ENCODE data around the gene SIK2.

The SIK2 gene

DNA sequence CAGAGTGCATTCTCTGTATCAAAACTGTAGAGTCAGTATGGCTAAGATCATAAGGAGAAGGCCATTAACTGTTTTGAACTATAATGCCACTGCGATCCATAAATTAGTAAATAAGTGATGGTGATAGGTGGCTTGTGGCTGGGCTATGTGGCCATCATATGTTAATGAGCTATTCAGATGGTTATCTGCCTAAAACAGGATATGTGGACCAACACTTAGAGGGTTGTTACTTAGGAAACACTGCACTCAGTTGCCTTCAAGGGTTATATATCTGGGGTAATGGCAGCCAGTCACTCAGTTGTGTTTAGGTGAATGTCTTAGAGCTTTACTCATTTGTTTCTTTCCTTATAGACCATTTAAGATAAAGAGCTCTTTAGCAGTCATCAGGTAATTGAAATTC lies 97.9 kb downstream of the SIK2 start:
- no peak for ATAC-seq
- TF ChIP-seq, protein P1, sequence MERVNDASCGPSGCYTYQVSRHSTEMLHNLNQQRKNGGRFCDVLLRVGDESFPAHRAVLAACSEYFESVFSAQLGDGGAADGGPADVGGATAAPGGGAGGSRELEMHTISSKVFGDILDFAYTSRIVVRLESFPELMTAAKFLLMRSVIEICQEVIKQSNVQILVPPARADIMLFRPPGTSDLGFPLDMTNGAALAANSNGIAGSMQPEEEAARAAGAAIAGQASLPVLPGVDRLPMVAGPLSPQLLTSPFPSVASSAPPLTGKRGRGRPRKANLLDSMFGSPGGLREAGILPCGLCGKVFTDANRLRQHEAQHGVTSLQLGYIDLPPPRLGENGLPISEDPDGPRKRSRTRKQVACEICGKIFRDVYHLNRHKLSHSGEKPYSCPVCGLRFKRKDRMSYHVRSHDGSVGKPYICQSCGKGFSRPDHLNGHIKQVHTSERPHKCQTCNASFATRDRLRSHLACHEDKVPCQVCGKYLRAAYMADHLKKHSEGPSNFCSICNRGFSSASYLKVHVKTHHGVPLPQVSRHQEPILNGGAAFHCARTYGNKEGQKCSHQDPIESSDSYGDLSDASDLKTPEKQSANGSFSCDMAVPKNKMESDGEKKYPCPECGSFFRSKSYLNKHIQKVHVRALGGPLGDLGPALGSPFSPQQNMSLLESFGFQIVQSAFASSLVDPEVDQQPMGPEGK (CRISPR knock-in tag; IDR thresholded peaks at IDR 0.05; ENCODE audit: borderline replicate concordance) = no peak
- TF ChIP-seq TCF4 (CRISPR knock-in tag; IDR thresholded peaks at IDR 0.05; ENCODE audit: borderline replicate concordance) = no peak
- TF ChIP-seq, protein P2, sequence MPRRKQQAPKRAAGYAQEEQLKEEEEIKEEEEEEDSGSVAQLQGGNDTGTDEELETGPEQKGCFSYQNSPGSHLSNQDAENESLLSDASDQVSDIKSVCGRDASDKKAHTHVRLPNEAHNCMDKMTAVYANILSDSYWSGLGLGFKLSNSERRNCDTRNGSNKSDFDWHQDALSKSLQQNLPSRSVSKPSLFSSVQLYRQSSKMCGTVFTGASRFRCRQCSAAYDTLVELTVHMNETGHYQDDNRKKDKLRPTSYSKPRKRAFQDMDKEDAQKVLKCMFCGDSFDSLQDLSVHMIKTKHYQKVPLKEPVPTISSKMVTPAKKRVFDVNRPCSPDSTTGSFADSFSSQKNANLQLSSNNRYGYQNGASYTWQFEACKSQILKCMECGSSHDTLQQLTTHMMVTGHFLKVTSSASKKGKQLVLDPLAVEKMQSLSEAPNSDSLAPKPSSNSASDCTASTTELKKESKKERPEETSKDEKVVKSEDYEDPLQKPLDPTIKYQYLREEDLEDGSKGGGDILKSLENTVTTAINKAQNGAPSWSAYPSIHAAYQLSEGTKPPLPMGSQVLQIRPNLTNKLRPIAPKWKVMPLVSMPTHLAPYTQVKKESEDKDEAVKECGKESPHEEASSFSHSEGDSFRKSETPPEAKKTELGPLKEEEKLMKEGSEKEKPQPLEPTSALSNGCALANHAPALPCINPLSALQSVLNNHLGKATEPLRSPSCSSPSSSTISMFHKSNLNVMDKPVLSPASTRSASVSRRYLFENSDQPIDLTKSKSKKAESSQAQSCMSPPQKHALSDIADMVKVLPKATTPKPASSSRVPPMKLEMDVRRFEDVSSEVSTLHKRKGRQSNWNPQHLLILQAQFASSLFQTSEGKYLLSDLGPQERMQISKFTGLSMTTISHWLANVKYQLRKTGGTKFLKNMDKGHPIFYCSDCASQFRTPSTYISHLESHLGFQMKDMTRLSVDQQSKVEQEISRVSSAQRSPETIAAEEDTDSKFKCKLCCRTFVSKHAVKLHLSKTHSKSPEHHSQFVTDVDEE (CRISPR knock-in tag; IDR thresholded peaks at IDR 0.05) = no peak

DNA sequence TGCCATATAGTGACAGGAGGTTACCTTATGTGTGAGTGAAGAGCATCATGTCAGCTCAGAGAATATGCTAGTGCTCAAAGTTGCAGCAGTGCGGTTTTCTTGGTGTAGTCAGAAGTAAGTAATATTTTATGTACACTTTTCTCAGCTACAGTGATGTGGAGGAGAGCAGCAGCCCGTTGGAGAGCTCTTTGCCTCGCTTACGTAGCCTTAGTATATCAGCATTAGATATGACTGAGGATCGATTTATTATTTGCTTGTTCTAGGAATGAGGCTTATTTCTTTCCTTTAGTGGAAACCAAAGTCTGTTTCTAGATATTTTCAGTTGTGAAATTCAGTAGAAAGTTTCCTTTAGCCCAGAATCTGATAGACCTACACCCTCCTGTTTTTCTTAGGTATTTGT lies 100.4 kb downstream of the SIK2 start:
- ATAC-seq = no peak
- TF ChIP-seq, protein P2 (CRISPR knock-in tag; IDR thresholded peaks at IDR 0.05) = no peak
- TF ChIP-seq RARB (CRISPR knock-in tag; IDR thresholded peaks at IDR 0.05) (no peak), POU6F1 (CRISPR knock-in tag; IDR thresholded peaks at IDR 0.05; ENCODE audit: borderline replicate concordance, low read depth) (no peak), ISL1 (CRISPR knock-in tag; IDR thresholded peaks at IDR 0.05) (no peak)

DNA sequence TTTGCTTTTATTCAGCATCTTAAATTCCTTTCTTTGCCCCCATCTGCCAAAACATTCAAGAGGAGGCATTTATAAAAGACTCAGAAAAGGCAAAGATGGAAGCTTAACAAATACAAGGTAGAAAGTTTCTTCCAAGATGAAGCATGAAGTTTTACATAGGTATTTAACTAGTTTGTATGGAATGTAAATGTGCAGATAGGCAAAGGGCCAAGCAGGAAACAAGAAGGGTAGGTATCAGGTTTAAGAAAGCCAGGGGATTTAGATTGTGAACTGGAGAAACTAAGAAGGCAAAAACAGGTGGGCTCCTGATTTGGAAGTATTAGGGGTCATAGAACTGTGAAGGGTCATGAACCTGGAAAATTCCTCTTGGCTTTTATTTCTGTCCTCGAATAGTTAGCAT lies 101.3 kb downstream of the SIK2 start:
- ATAC-seq = no peak
- no peak for TF ChIP-seq CSDC2 (CRISPR knock-in tag; IDR thresholded peaks at IDR 0.05)
- no peak for TF ChIP-seq TOX (CRISPR knock-in tag; IDR thresholded peaks at IDR 0.05; ENCODE audit: borderline replicate concordance)
- no peak for TF ChIP-seq ARNTL (CRISPR knock-in tag; IDR thresholded peaks at IDR 0.05; ENCODE audit: borderline replicate concordance, low read depth)
- no peak for TF ChIP-seq ZFP30 (CRISPR knock-in tag; IDR thresholded peaks at IDR 0.05)
- TF ChIP-seq, protein P1 (CRISPR knock-in tag; IDR thresholded peaks at IDR 0.05; ENCODE audit: borderline replicate concordance) = no peak

GRCh38 chr11:111707039-111707690 lies 104.9 kb downstream of the SIK2 start:
- ATAC-seq = no peak
- TF ChIP-seq ARNTL (CRISPR knock-in tag; IDR thresholded peaks at IDR 0.05; ENCODE audit: borderline replicate concordance, low read depth) (no peak), CSRNP3 (CRISPR knock-in tag; IDR thresholded peaks at IDR 0.05) (no peak), TOX (CRISPR knock-in tag; IDR thresholded peaks at IDR 0.05; ENCODE audit: borderline replicate concordance) (no peak), SNAI2 (CRISPR knock-in tag; IDR thresholded peaks at IDR 0.05) (no peak), ZNF70 (CRISPR knock-in tag; IDR thresholded peaks at IDR 0.05) (no peak), BACH2 (CRISPR knock-in tag; IDR thresholded peaks at IDR 0.05; ENCODE audit: borderline replicate concordance) (no peak), POU6F1 (CRISPR knock-in tag; IDR thresholded peaks at IDR 0.05; ENCODE audit: borderline replicate concordance, low read depth) (no peak), ZC3H10 (CRISPR knock-in tag; IDR thresholded peaks at IDR 0.05) (no peak), GLIS3 (CRISPR knock-in tag; IDR thresholded peaks at IDR 0.05) (no peak), CSDC2 (CRISPR knock-in tag; IDR thresholded peaks at IDR 0.05) (no peak), OSR1 (CRISPR knock-in tag; IDR thresholded peaks at IDR 0.05) (no peak), RARB (CRISPR knock-in tag; IDR thresholded peaks at IDR 0.05) (no peak)
- TF ChIP-seq, protein P1 (CRISPR knock-in tag; IDR thresholded peaks at IDR 0.05; ENCODE audit: borderline replicate concordance) = no peak
